A673 (cell line): ENCODE results near the gene IFT52. TPM values are rescaled to one million over a fixed set of nuclear protein-coding genes. Genes with fewer than 3 reads are reported as not detected.

Experiments
- BruUV-seq: library from RNA; stranded (reverse); fragments of 400-500 nt; replicated peaks from 2 replicates; lab custom pipeline; 2021; lab: Mats Ljungman, UMichigan
- CTCF ChIA-PET: fragments of 300-600 bp; sonication (Branson Sonifier 250); formaldehyde crosslinking; loops from one replicate; lab custom pipeline; 2022; ENCODE audit warnings: antibody characterized with exemption; lab: Charles Lee
- POLR2A ChIA-PET: fragments of 300-600 bp; sonication (Branson Sonifier 250); formaldehyde crosslinking; loops from one replicate; lab custom pipeline; 2022; ENCODE audit warnings: antibody characterized with exemption; ENCODE audit not compliant: low non-redundant PET; lab: Charles Lee
- DNase-seq: peaks from one replicate; pipeline ENCODE4 v3.0.0-alpha.2; 2015; ENCODE audit warnings: low spot score
- H3K27ac ChIP-seq: fragments of 200-600 bp; sonication (generic); 2 replicates; pipeline ENCODE4 v1.5.1; 2016; ENCODE audit warnings: mixed run types, low read depth, mild to moderate bottlenecking, mixed read lengths, antibody characterized with exemption, low read length; ENCODE audit not compliant: poor library complexity, severe bottlenecking
- H3K27me3 ChIP-seq: fragments of 200-600 bp; sonication (generic); replicated peaks from 2 replicates; pipeline ENCODE4 v1.6.1; 2017; ENCODE audit warnings: mixed run types, low read depth, mild to moderate bottlenecking, mixed read lengths, antibody characterized with exemption, low read length; ENCODE audit not compliant: insufficient read depth, poor library complexity
- H3K36me3 ChIP-seq: fragments of 200-600 bp; sonication (generic); 2 replicates; pipeline ENCODE4 v1.6.1; 2016; ENCODE audit warnings: mixed run types, mild to moderate bottlenecking, mixed read lengths, antibody characterized with exemption, low read length; ENCODE audit not compliant: insufficient read depth, poor library complexity, severe bottlenecking
- H3K4me1 ChIP-seq: fragments of 200-600 bp; sonication (generic); 2 replicates; pipeline ENCODE4 v1.6.1; 2017; ENCODE audit warnings: mixed run types, mild to moderate bottlenecking, mixed read lengths, antibody characterized with exemption, low read length; ENCODE audit not compliant: insufficient read depth, poor library complexity, severe bottlenecking
- H3K4me3 ChIP-seq: fragments of 200-600 bp; sonication (generic); 2 replicates; pipeline ENCODE4 v1.5.1; 2016; ENCODE audit warnings: low read depth, mixed run types, mild to moderate bottlenecking, mixed read lengths, low read length; ENCODE audit not compliant: poor library complexity, severe bottlenecking
- H3K9me3 ChIP-seq: fragments of 200-600 bp; sonication (generic); 2 replicates; pipeline ENCODE4 v1.6.1; 2016; ENCODE audit warnings: mixed run types, low read depth, mild to moderate bottlenecking, mixed read lengths, antibody characterized with exemption, low read length; ENCODE audit not compliant: poor library complexity, severe bottlenecking
- CTCF ChIP-seq: fragments of 300-800, 200-600 bp; sonication (generic); conservative IDR thresholded peaks from 2 replicates; pipeline ENCODE4 v1.5.1; 2017; ENCODE audit warnings: low read depth, mild to moderate bottlenecking, antibody characterized with exemption, low read length, moderate library complexity, mixed read lengths
- EZH2 ChIP-seq: fragments of 200-600 bp; sonication (generic); IDR thresholded peaks from 2 replicates; pipeline ENCODE4 v1.6.1; 2017; ENCODE audit warnings: borderline replicate concordance, low read depth, mild to moderate bottlenecking, mixed read lengths, antibody characterized with exemption, low read length; ENCODE audit not compliant: poor library complexity, severe bottlenecking
- intact Hi-C: fragments of 100-400 bp; cut with micrococcal nuclease; formaldehyde crosslinking; loops from one replicate; pipeline ENCODE4 v1.10.0; 2022; ENCODE audit not compliant: unreplicated experiment
- total RNA-seq: library from RNA; stranded (reverse); gene quantifications from 2 replicates; pipeline ENCODE4 v1.2.3, GENCODE V29; 2021

The IFT52 gene
- total RNA-seq, 1 experiment from 2014 or later = 44.3 TPM

- TF ChIP-seq CTCF (no peak), EZH2 (no peak)
- Histone ChIP-seq H3K9me3 (no peaks in the 10 kb centered on the region), H3K36me3 (no peaks in the 10 kb centered on the region), H3K4me1 (no peaks in the 10 kb centered on the region), H3K4me3 (no peak overlapping the region), H3K27me3 (no peaks in the 10 kb centered on the region), H3K27ac (no peak overlapping the region)
- intact Hi-C loops = no loop called here
- CTCF ChIA-PET = no interaction called here
- DNase-seq = no peak
- BruUV-seq = no TSS peak
- POLR2A ChIA-PET = no interaction called here
Observed at GRCh38 chr20:43569282-43569681, 21.5 kb upstream of the IFT52 start.

GRCh38 chr20:43570496-43570895 lies 20.2 kb upstream of the IFT52 start:
- H3K36me3 ChIP-seq = no peaks in the 10 kb centered on the region
- ChIA-PET POLR2A (interaction anchor here (0.6 kb wide), 1 partner anchor 104 kb away, joined by 12 read pairs; no protein-coding TSS in a partner anchor), CTCF (no interaction called here)
- intact Hi-C loops = no loop called here
- no peak overlapping the region for H3K27ac ChIP-seq
- H3K9me3 ChIP-seq = no peaks in the 10 kb centered on the region
- DNase-seq = no peak
- H3K4me1 ChIP-seq = no peaks in the 10 kb centered on the region
- no TSS peak for BruUV-seq
- no peak for TF ChIP-seq CTCF
- TF ChIP-seq EZH2 = no peak
- no peaks in the 10 kb centered on the region for H3K27me3 ChIP-seq
- H3K4me3 ChIP-seq = no peak overlapping the region

DNA sequence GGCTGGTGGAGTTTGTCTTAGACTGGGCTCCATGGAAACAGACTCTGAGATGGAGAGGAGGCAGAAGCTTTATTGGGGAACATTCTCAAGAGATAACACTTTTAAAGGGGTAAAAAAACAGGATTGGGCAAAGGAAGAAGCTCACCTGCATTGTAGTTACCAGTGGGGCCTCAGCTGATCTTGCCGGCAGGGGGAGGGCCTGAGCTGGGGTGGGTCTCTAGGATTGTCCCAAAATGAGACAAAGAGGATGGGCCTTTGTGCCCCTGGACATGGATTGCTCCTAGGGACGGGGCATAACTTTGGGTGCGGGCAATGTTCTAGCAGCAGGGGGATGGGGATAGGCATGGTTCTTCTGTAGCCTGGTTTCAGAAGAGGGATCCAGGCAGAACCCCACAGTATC lies 19.4 kb upstream of the IFT52 start:
- no peak for DNase-seq
- H3K4me1 ChIP-seq = no peaks in the 10 kb centered on the region
- intact Hi-C loops = no loop called here

More for the DNA sequence above, 19.4 kb upstream of the IFT52 start:
- Histone ChIP-seq H3K27me3 (no peaks in the 10 kb centered on the region), H3K36me3 (no peaks in the 10 kb centered on the region), H3K4me3 (no peak overlapping the region), H3K9me3 (no peaks in the 10 kb centered on the region), H3K27ac (no peak overlapping the region)
- ChIA-PET CTCF (no interaction called here), POLR2A (no interaction called here)
- TF ChIP-seq CTCF (no peak), EZH2 (no peak)
- BruUV-seq = no TSS peak
